Endothelial cell (in vitro differentiated cells): ENCODE data around the gene TMEM202. TPM values are rescaled to one million over a fixed set of nuclear protein-coding genes. Genes with fewer than 3 reads are reported as not detected.

Source experiments
- DNase-seq: peaks from one replicate; pipeline ENCODE4 v3.0.0; 2021; ENCODE audit warnings: low spot score
- H3K27ac Mint-ChIP-seq: one replicate; pipeline ENCODE4 v1.8.0; 2021; ENCODE audit warnings: mixed read lengths, inconsistent platforms; ENCODE audit not compliant: unreplicated experiment
- H3K27me3 Mint-ChIP-seq: one replicate; pipeline ENCODE4 v1.8.0; 2021; ENCODE audit warnings: mild to moderate bottlenecking, moderate library complexity, mixed read lengths, inconsistent platforms; ENCODE audit not compliant: unreplicated experiment
- H3K36me3 Mint-ChIP-seq: one replicate; pipeline ENCODE4 v1.8.0; 2021; ENCODE audit warnings: mild to moderate bottlenecking, low read depth, mixed read lengths, inconsistent platforms; ENCODE audit not compliant: unreplicated experiment
- H3K4me1 Mint-ChIP-seq: one replicate; pipeline ENCODE4 v1.8.0; 2021; ENCODE audit warnings: mild to moderate bottlenecking, mixed read lengths, inconsistent platforms; ENCODE audit not compliant: unreplicated experiment
- H3K4me3 Mint-ChIP-seq: one replicate; pipeline ENCODE4 v1.8.0; 2021; ENCODE audit warnings: mild to moderate bottlenecking, mixed read lengths, inconsistent platforms; ENCODE audit not compliant: unreplicated experiment
- H3K9me3 Mint-ChIP-seq: one replicate; pipeline ENCODE4 v1.8.0; 2021; ENCODE audit warnings: mixed read lengths, inconsistent platforms; ENCODE audit not compliant: unreplicated experiment
- CTCF ChIP-seq: fragments of 200-600 bp; sonication (generic); IDR thresholded peaks from one replicate; pipeline ENCODE4 v1.5.0; 2021; ENCODE audit warnings: antibody characterized with exemption; ENCODE audit not compliant: unreplicated experiment
- total RNA-seq: library from RNA; stranded (reverse); fragmentation: NEBNext Ultra II Directional; extraction: Animal tissue kit (Norgen Biotek cat#: 25700); gene quantifications from one replicate; pipeline ENCODE4 v1.2.1, GENCODE V29; 2021; ENCODE audit not compliant: unreplicated experiment

TMEM202 gene
- total RNA-seq, 1 donor from 2014 or later, result not detected

GRCh38 chr15:72445426-72445825 lies 47.3 kb downstream of the TMEM202 start:
- Mint-ChIP-seq H3K4me3 (no peak overlapping the region), H3K27ac (no peak overlapping the region), H3K36me3 (no peaks in the 10 kb centered on the region), H3K4me1 (peaks cover 3% of the 10 kb centered on the region), H3K9me3 (no peaks in the 10 kb centered on the region), H3K27me3 (no peaks in the 10 kb centered on the region)
- no peak for DNase-seq
- no peak for TF ChIP-seq CTCF

- Mint-ChIP-seq H3K36me3 (no peaks in the 10 kb centered on the region), H3K27me3 (no peaks in the 10 kb centered on the region)
These were observed 52.7 kb downstream of the TMEM202 start for GRCh38 chr15:72450805-72451204.

GRCh38 chr15:72451224-72451623 lies 53.1 kb downstream of the TMEM202 start:
- no peaks in the 10 kb centered on the region for H3K36me3 Mint-ChIP-seq
- H3K4me1 Mint-ChIP-seq, result no peaks in the 10 kb centered on the region
- no peak overlapping the region for H3K27ac Mint-ChIP-seq
- H3K27me3 Mint-ChIP-seq, result no peaks in the 10 kb centered on the region
- DNase-seq, result no peak
- H3K4me3 Mint-ChIP-seq, result no peak overlapping the region
- H3K9me3 Mint-ChIP-seq, result no peaks in the 10 kb centered on the region
- no peak for TF ChIP-seq CTCF

More at GRCh38 chr15:72450805-72451204, 52.7 kb downstream of the TMEM202 start:
- Mint-ChIP-seq H3K27ac (no peak overlapping the region), H3K9me3 (no peaks in the 10 kb centered on the region), H3K4me3 (no peak overlapping the region), H3K4me1 (no peaks in the 10 kb centered on the region)
- TF ChIP-seq CTCF, result no peak
- no peak for DNase-seq

- Mint-ChIP-seq H3K9me3 (no peaks in the 10 kb centered on the region), H3K4me1 (no peaks in the 10 kb centered on the region), H3K36me3 (no peaks in the 10 kb centered on the region), H3K27ac (no peak overlapping the region), H3K27me3 (no peaks in the 10 kb centered on the region), H3K4me3 (no peak overlapping the region)
- no peak for TF ChIP-seq CTCF
- no peak for DNase-seq
These were observed 58.6 kb downstream of the TMEM202 start for GRCh38 chr15:72456684-72457083.

Other genes with a start within 250 kb of the TMEM202 start
- gene GRAMD2A, start 200.5 kb upstream of the TMEM202 start, total RNA-seq, result 0.31 TPM
- 604 TPM for gene PKM, start 167.1 kb upstream of the TMEM202 start, total RNA-seq
- gene PARP6, start 125.8 kb upstream of the TMEM202 start, total RNA-seq, result 77.4 TPM
- 0.21 TPM for gene CELF6, start 78.1 kb upstream of the TMEM202 start, total RNA-seq
- 123 TPM for gene HEXA, start 22.3 kb upstream of the TMEM202 start, total RNA-seq
- 184 TPM for gene ARIH1, start 76.0 kb downstream of the TMEM202 start, total RNA-seq